Measurements from ENCODE around the gene MLPH. TPM values are rescaled to one million over a fixed set of nuclear protein-coding genes. Genes with fewer than 3 reads are reported as not detected.
A peak's percentile ranks its signal among the peaks of the same experiment; 100 is the strongest.

MLPH gene
- total and polyA plus RNA-seq, 2 donors (not counting 1 experiment from before 2014, with no cell fraction given) = not detected

DNA sequence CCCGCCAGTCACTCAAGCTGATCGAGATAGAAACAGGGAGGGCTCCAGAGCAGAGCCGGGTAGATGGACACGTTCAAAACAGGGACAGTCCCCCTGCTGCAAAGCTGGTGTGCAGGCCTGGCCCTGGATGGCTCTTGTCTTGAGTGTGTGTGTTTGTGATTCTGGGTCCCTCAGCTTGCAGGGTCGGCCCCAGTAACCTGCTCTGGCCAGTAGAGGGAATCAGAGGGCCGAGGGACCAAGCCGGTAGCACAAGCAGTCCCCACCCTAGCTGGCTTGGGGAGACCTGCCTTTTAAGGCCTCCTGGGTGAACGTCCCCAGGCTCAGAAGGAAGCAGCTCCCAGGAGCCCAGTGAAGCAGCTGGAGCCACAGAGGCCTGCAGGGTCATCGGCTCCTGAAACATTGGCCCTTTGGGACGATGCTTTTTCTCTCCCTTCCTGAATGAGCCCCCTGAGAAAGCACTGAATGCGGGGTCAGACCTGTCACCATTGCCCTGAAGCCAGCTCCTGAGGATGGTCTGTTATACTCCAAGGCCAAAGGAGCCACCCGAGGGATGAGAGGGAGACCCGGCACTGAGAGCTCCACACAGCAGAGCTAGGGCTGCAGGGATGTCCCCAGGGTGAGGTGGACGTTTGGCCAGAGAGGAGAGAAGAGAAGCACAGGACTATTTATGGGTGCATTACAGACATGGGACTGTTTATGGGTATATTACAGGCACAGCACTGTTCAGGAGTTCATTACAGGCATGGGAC lies 15.4 kb upstream of the MLPH start:
- H3K27me3 Mint-ChIP-seq = peaks cover 24% of the 10 kb centered on the region
- intact Hi-C loops (cut with micrococcal nuclease) = no loop called here
- ChIA-PET POLR2A (no interaction called here), CTCF (interaction anchor here (1.7 kb wide), 1 partner anchor 101 kb away, joined by 7 read pairs; no protein-coding TSS in a partner anchor)
- WGBS (ENCODE audit: insufficient coverage) = 58% methylated on average over 14 of the region's 14 CpGs
- Histone ChIP-seq H3K4me1 (ENCODE audit: control insufficient read depth in 2 of 2, insufficient read depth in 2 of 2, low read length in 2 of 2) (peaks cover 11 to 15% of the 10 kb centered on the region in 2 donors), H3K27me3 (replicated peaks in 1 of 4; ENCODE audit: control extremely low read depth in 1 of 4, control insufficient read depth in 3 of 4, insufficient read depth in 4 of 4, low read length in 3 of 4) (peaks cover 0 to 15% (median 8%) of the 10 kb centered on the region in 4 experiments), H3K27ac (ENCODE audit: low read length in 2 of 2) (no peak overlapping the region), H3K4me2 (replicated peaks; ENCODE audit: low read depth, low read length, poor library complexity, severe bottlenecking) (no peak overlapping the region), H3K9ac (ENCODE audit: low read length) (no peak overlapping the region), H3K9me3 (ENCODE audit: control extremely low read depth in 1 of 3, control insufficient read depth in 2 of 3, insufficient read depth in 1 of 3, low read length in 2 of 3) (no peaks in the 10 kb centered on the region), H2AFZ (ENCODE audit: insufficient read depth, low read depth, low read length, poor library complexity, severe bottlenecking) (no peak overlapping the region), H4K20me1 (ENCODE audit: control insufficient read depth, insufficient read depth, low read length, poor library complexity, severe bottlenecking) (no peaks in the 10 kb centered on the region), H3K4me3 (ENCODE audit: control extremely low read depth in 1 of 5, extremely low read depth in 1 of 5, insufficient read depth in 1 of 5, low read depth in 2 of 5, low read length in 4 of 5) (no peak overlapping the region), H3K79me2 (ENCODE audit: control insufficient read depth, insufficient read depth, low read length) (no peaks in the 10 kb centered on the region), H3K36me3 (replicated peaks in 1 of 2; ENCODE audit: control extremely low read depth in 1 of 2, control insufficient read depth in 1 of 2, extremely low read depth in 1 of 2, insufficient read depth in 2 of 2, low read length in 1 of 2) (no peaks in the 10 kb centered on the region)
- peaks cover 11% of the 10 kb centered on the region for H3K4me1 Mint-ChIP-seq
- H3K4me3 Mint-ChIP-seq = no peak overlapping the region
- TF ChIP-seq EZH2 (IDR thresholded peaks at IDR 0.05; ENCODE audit: borderline replicate concordance, insufficient read depth, low read depth, low read length, poor library complexity, severe bottlenecking) = no peak
- TF ChIP-seq, protein P1, sequence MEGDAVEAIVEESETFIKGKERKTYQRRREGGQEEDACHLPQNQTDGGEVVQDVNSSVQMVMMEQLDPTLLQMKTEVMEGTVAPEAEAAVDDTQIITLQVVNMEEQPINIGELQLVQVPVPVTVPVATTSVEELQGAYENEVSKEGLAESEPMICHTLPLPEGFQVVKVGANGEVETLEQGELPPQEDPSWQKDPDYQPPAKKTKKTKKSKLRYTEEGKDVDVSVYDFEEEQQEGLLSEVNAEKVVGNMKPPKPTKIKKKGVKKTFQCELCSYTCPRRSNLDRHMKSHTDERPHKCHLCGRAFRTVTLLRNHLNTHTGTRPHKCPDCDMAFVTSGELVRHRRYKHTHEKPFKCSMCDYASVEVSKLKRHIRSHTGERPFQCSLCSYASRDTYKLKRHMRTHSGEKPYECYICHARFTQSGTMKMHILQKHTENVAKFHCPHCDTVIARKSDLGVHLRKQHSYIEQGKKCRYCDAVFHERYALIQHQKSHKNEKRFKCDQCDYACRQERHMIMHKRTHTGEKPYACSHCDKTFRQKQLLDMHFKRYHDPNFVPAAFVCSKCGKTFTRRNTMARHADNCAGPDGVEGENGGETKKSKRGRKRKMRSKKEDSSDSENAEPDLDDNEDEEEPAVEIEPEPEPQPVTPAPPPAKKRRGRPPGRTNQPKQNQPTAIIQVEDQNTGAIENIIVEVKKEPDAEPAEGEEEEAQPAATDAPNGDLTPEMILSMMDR (IDR thresholded peaks at IDR 0.05) = no peak
- ATAC-seq (ENCODE audit: low read depth) (no peak), DNase-seq (peak; percentile 47)
- H3K27ac Mint-ChIP-seq = no peak overlapping the region
- H3K9me3 Mint-ChIP-seq (ENCODE audit: insufficient read depth) = no peaks in the 10 kb centered on the region

DNA sequence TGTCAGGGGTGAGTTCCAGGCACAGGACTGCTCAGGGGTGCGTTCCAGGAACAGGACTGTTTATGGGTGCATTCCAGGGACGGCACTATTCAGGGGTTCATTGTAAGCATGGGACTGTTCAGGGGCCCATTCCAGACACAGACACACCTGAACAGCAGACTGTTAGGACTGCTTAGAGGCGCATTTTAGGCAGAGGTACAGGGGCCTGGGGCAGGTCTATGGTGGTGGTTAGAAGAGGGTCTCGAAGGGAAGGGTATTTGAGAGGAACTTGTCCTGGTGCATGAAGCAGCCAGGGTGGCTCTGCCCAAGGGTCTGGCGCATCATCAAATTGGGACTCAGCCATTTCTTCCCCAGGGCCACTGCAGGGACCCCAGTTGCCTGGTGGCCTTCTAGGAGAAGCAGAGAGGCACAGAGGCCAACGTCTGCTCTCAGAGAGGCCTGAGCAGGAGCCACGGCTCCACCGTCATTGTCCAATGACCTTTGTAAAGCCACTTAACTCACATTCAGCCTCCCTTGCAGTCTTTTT lies 14.8 kb upstream of the MLPH start:
- Histone ChIP-seq H2AFZ (ENCODE audit: insufficient read depth, low read depth, low read length, poor library complexity, severe bottlenecking) (no peak overlapping the region), H3K4me3 (ENCODE audit: control extremely low read depth in 1 of 5, extremely low read depth in 1 of 5, insufficient read depth in 1 of 5, low read depth in 2 of 5, low read length in 4 of 5) (no peak overlapping the region), H4K20me1 (ENCODE audit: control insufficient read depth, insufficient read depth, low read length, poor library complexity, severe bottlenecking) (no peaks in the 10 kb centered on the region), H3K79me2 (ENCODE audit: control insufficient read depth, insufficient read depth, low read length) (no peaks in the 10 kb centered on the region), H3K4me1 (ENCODE audit: control insufficient read depth in 2 of 2, insufficient read depth in 2 of 2, low read length in 2 of 2) (peaks cover 11 to 15% of the 10 kb centered on the region in 2 donors), H3K27me3 (replicated peaks in 1 of 4; ENCODE audit: control extremely low read depth in 1 of 4, control insufficient read depth in 3 of 4, insufficient read depth in 4 of 4, low read length in 3 of 4) (peaks cover 0 to 19% (median 9%) of the 10 kb centered on the region in 4 experiments), H3K9ac (ENCODE audit: low read length) (no peak overlapping the region), H3K9me3 (ENCODE audit: control extremely low read depth in 1 of 3, control insufficient read depth in 2 of 3, insufficient read depth in 1 of 3, low read length in 2 of 3) (no peaks in the 10 kb centered on the region), H3K36me3 (replicated peaks in 1 of 2; ENCODE audit: control extremely low read depth in 1 of 2, control insufficient read depth in 1 of 2, extremely low read depth in 1 of 2, insufficient read depth in 2 of 2, low read length in 1 of 2) (no peaks in the 10 kb centered on the region), H3K4me2 (replicated peaks; ENCODE audit: low read depth, low read length, poor library complexity, severe bottlenecking) (no peak overlapping the region), H3K27ac (ENCODE audit: low read length in 2 of 2) (no peak overlapping the region)
- no peaks in the 10 kb centered on the region for H3K9me3 Mint-ChIP-seq (ENCODE audit: insufficient read depth)
- peaks cover 26% of the 10 kb centered on the region for H3K27me3 Mint-ChIP-seq
- H3K4me1 Mint-ChIP-seq = peaks cover 11% of the 10 kb centered on the region
- intact Hi-C loops (cut with micrococcal nuclease) = no loop called here
- TF ChIP-seq EZH2 (IDR thresholded peaks at IDR 0.05; ENCODE audit: borderline replicate concordance, insufficient read depth, low read depth, low read length, poor library complexity, severe bottlenecking) = no peak
- TF ChIP-seq, protein P1 (IDR thresholded peaks at IDR 0.05) = no peak
- CTCF ChIA-PET = no interaction called here
- POLR2A ChIA-PET = no interaction called here
- H3K27ac Mint-ChIP-seq = no peak overlapping the region
- WGBS (ENCODE audit: insufficient coverage) = 97% methylated on average over 5 of the region's 8 CpGs
- H3K4me3 Mint-ChIP-seq = peak overlapping the region; percentile 44
- DNase-seq (no peak), ATAC-seq (ENCODE audit: low read depth) (no peak)

Data from B cell (primary cell).